ENCODE results near the gene ARHGAP33. TPM values are rescaled to one million over a fixed set of nuclear protein-coding genes. Genes with fewer than 3 reads are reported as not detected.

ARHGAP33 gene
- total RNA-seq, 1 experiment from 2014 or later, result 3.7 TPM

GRCh38 chr19:35791814-35792279, 16.5 kb downstream of the ARHGAP33 start:
- POLR2A ChIA-PET (ENCODE audit: unreplicated experiment), result no interaction called here
- CTCF ChIA-PET, result no interaction called here
- Histone ChIP-seq H3F3A (ENCODE audit: low read length, unreplicated experiment) (no peaks in the 10 kb centered on the region), H3K4me2 (ENCODE audit: low read length) (no peak overlapping the region), H3K36me3 (ENCODE audit: low read depth, low read length) (no peaks in the 10 kb centered on the region), H3K4me1 (ENCODE audit: insufficient read depth, low read length) (no peaks in the 10 kb centered on the region), H3K9me2 (replicated peaks; ENCODE audit: low read length) (no peaks in the 10 kb centered on the region), H3K9ac (ENCODE audit: low read length) (no peak overlapping the region), H3K9me3 (ENCODE audit: low read length) (no peaks in the 10 kb centered on the region), H3K79me2 (ENCODE audit: low read length) (no peaks in the 10 kb centered on the region), H3K27me3 (ENCODE audit: low read length) (no peaks in the 10 kb centered on the region), H2AFZ (ENCODE audit: low read length) (no peak overlapping the region), H4K20me1 (ENCODE audit: low read length) (no peaks in the 10 kb centered on the region), H3K27ac (ENCODE audit: low read length) (no peak overlapping the region), H3K4me3 (ENCODE audit: low read length) (no peak overlapping the region)
- BruUV-seq (replicated peaks), result no TSS peak
- TF ChIP-seq EZH2phosphoT487 (IDR thresholded peaks at IDR 0.05; ENCODE audit: borderline replicate concordance, low read length), result no peak
- TF ChIP-seq EZH2 (IDR thresholded peaks at IDR 0.05; ENCODE audit: low read length, unreplicated experiment), result no peak
- no peak for TF ChIP-seq CTCF (conservative IDR thresholded peaks at IDR 0.05; ENCODE audit: low read depth, low read length)
- no peak for ATAC-seq
- intact Hi-C loops (cut with micrococcal nuclease), result no loop called here
- no peak for DNase-seq

GRCh38 chr19:35792312-35792711, 16.9 kb downstream of the ARHGAP33 start:
- DNase-seq, result no peak
- Histone ChIP-seq H3K79me2 (ENCODE audit: low read length) (no peaks in the 10 kb centered on the region), H3K27me3 (ENCODE audit: low read length) (no peaks in the 10 kb centered on the region), H3K4me1 (ENCODE audit: insufficient read depth, low read length) (no peaks in the 10 kb centered on the region), H3K9me3 (ENCODE audit: low read length) (no peaks in the 10 kb centered on the region), H3K27ac (ENCODE audit: low read length) (no peak overlapping the region), H2AFZ (ENCODE audit: low read length) (no peak overlapping the region), H3F3A (ENCODE audit: low read length, unreplicated experiment) (no peaks in the 10 kb centered on the region), H3K36me3 (ENCODE audit: low read depth, low read length) (no peaks in the 10 kb centered on the region), H4K20me1 (ENCODE audit: low read length) (no peaks in the 10 kb centered on the region), H3K9me2 (replicated peaks; ENCODE audit: low read length) (no peaks in the 10 kb centered on the region), H3K4me3 (ENCODE audit: low read length) (no peak overlapping the region), H3K4me2 (ENCODE audit: low read length) (no peak overlapping the region), H3K9ac (ENCODE audit: low read length) (no peak overlapping the region)
- no TSS peak for BruUV-seq (replicated peaks)
- ChIA-PET CTCF (no interaction called here), POLR2A (ENCODE audit: unreplicated experiment) (no interaction called here)
- ATAC-seq, result no peak
- TF ChIP-seq EZH2 (IDR thresholded peaks at IDR 0.05; ENCODE audit: low read length, unreplicated experiment), result no peak
- no peak for TF ChIP-seq CTCF (conservative IDR thresholded peaks at IDR 0.05; ENCODE audit: low read depth, low read length)
- TF ChIP-seq EZH2phosphoT487 (IDR thresholded peaks at IDR 0.05; ENCODE audit: borderline replicate concordance, low read length), result no peak
- intact Hi-C loops (cut with micrococcal nuclease), result no loop called here

GRCh38 chr19:35792888-35793287, 17.5 kb downstream of the ARHGAP33 start:
- BruUV-seq (replicated peaks), result no TSS peak
- CTCF ChIA-PET, result no interaction called here
- Histone ChIP-seq H3K9ac (ENCODE audit: low read length) (no peak overlapping the region), H2AFZ (ENCODE audit: low read length) (no peak overlapping the region), H3K4me1 (ENCODE audit: insufficient read depth, low read length) (no peaks in the 10 kb centered on the region), H3F3A (ENCODE audit: low read length, unreplicated experiment) (no peaks in the 10 kb centered on the region), H3K9me3 (ENCODE audit: low read length) (no peaks in the 10 kb centered on the region), H3K36me3 (ENCODE audit: low read depth, low read length) (no peaks in the 10 kb centered on the region), H3K27me3 (ENCODE audit: low read length) (no peaks in the 10 kb centered on the region), H3K4me2 (ENCODE audit: low read length) (no peak overlapping the region), H3K9me2 (replicated peaks; ENCODE audit: low read length) (no peaks in the 10 kb centered on the region), H3K4me3 (ENCODE audit: low read length) (no peak overlapping the region), H3K27ac (ENCODE audit: low read length) (no peak overlapping the region), H4K20me1 (ENCODE audit: low read length) (no peaks in the 10 kb centered on the region), H3K79me2 (ENCODE audit: low read length) (no peaks in the 10 kb centered on the region)
- no peak for ATAC-seq
- intact Hi-C loops (cut with micrococcal nuclease), result no loop called here
- POLR2A ChIA-PET (ENCODE audit: unreplicated experiment), result no interaction called here
- TF ChIP-seq EZH2phosphoT487 (IDR thresholded peaks at IDR 0.05; ENCODE audit: borderline replicate concordance, low read length) (no peak), CTCF (conservative IDR thresholded peaks at IDR 0.05; ENCODE audit: low read depth, low read length) (no peak)
- DNase-seq, result no peak
